ENCODE results near the gene EFEMP1.

Gene EFEMP1

DNA sequence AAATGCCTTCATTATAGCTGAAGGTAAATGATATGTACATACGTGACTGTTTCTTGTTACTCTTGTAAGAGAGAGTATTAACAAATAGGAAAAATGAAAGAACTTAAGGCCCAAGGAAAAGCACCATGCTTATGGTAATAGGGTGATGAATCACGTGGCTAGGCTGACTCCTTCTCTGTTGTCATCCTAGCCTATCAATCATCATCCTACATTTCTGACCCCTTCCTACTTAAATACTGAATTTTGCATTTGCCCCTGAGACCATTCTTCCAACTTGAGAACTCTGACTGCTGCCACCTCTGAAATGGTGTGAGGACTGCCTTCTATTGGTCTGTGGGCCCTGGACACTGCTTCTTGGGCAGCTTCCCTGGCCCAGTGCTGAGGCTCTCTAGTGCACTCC is 28.9 kb downstream of the EFEMP1 start:
- FAIRE-seq: no peak

DNA sequence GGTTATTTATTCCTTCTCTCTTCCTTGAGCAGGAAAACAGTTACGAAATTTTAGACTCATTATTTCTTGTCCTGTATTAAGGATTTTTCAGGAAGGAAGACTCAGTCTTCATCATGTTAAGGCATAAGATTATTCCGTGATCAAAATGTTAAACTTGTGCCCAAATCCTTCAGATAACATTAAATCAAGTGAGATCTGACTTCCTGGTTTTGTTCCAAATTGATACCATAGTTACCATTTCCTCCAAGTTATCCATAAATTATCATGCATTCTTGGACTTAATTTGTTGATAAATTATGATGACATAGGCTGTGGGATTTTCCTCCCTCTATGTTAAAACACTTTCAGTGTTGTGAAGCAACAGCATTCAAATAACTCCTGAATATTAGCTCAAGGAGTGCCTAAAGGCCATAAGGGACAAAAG is 31.9 kb downstream of the EFEMP1 start:
- FAIRE-seq: no peak

DNA sequence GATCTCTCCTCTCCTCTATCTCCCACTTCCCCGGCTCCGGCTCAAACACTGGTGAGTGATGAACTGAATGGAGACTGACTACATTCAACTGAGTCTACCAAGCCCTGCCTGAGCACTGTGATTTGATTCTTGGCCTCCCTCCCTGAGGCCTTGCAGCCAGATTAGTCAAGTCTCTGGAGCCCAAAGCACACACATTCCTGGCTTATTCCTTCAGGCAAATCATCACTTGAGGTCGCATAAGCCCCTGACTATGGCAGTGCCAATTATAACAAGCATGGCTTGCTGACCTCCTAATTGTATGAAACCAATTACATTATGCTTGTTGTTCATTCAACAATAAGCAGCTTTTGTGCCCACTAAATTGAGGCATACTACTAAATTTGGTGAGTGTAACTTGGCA is 34.6 kb downstream of the EFEMP1 start:
- no peak for FAIRE-seq

GRCh38 chr2:55887901-55888624 is 35.5 kb downstream of the EFEMP1 start:
- FAIRE-seq: no peak

DNA sequence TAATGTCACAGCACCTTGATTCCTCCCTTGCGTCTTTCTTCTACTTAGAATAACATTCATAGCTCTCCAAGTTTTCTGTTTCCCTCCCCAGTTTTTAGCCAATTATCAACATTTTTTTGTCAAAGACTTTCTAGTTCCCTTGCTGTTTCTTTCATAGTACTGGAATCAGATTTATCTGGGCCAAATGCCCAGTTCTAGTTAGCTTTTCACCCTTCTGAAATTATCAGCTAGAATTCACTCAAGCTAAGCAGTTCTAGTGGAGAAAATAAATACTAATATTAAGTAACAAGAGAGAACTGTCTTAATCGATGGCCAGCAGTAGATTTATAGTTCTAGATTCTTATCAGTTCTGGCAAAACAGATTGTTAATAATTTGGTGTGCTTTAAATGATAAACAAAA is 36.2 kb downstream of the EFEMP1 start:
- no peak for FAIRE-seq

DNA sequence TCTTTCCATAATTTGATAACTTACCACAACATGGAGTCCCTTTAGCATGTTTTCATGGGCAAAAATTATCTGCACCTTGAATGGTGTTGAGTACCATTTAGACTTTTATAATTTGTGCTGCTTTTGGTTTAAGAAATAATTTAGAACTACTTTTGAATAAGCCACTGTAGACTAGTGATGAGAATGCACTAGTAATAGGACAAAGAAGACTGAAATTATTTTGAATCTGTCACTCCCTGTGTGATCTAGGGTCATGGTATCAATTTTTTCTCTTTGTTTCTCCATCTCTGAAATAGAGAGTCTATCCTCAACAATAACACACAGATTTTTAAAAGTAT is 37.7 kb downstream of the EFEMP1 start:
- FAIRE-seq: no peak

DNA sequence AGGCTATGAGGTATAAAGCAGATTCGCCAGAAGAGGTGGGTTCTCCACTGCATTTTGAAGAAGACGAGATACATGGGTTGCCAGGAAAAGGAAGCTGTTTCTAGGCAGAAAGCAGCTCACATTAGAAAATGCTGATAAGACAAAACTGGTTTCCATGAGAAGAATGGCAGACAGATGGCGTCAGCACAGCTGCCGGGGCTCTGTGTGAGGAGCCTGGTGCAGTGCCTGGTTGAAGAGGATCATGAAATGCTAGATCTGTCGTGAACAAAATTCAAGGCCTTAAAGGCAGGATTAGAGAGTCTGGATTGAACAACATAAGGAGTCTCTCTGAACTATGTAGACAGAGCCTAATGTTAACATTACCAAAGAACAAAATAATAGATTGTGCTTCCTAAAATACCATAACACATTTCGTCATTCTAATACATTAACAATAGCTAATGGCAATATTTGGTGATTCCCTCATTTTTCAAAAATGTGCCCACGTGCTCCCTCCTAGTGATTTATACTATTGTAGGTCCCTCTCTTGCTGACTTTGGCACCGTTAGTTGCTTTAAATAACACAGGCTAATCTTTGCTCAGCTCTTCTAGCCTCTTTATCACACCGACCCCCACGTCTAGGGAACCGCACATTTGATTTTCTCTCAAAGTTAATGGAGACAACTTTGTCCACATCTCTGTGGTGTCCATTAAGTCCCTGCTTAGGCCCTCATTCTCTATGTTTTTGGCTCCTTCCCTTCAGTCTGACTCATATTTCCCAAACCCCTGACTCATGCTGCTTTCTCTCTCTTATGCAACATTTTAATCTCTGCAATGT is 38.2 kb downstream of the EFEMP1 start:
- no peak for FAIRE-seq

DNA sequence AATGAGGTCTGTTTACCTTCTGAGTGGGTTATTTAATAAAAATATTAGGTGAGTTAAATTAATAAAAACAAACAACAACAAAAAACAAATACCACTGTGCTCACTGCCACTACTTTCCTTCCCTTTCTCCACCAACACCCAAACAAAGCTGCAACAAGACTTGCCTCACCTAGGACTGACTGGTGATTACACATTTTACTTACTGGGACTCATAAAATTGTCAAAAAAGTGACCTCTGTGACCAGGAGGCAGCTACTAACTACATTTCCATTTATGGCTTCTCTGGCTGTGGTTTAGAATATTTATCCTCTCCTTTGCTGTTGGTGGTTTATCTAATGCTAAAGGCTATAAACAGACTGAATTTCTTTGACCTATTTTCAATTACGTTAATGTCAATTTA is 39.8 kb downstream of the EFEMP1 start:
- FAIRE-seq: no peak

DNA sequence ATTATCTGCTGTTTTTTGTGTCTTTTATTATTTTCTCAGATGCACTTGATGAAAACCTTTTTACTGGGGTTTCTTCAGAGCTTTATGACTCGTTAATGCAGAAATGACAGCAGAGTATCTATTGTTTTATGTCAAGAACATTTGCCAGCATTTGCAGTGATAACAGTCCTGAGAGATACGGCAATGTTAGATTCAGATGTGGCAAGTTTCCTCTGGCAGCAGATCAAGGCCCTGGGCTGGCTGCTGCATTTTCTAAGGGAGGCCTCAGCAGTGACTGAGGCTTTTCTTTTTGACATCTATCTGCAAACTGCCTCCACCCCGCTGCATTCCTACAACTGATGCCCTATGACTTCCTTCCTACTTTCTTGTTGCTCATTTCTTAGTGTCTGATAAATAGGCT is 40.2 kb downstream of the EFEMP1 start:
- FAIRE-seq: no peak

DNA sequence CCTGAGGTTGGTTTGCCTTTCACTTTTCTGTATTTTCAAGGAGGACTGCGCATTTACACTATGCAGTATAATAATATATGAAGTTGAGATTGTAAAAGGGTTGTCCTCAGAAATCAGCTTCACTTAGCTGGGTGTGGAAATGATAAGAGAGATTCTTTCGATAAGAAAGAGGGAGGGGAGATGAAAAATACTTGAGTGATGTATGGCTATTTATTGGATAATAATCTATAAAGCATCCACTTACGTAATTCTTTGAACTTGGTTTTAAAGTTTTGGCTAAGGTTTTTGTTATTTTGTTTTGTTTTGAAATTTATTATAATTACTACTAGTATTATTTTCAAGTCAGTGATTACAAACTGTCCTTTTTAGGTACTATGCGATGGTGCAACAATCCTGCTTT is 40.6 kb downstream of the EFEMP1 start:
- no peak for FAIRE-seq

DNA sequence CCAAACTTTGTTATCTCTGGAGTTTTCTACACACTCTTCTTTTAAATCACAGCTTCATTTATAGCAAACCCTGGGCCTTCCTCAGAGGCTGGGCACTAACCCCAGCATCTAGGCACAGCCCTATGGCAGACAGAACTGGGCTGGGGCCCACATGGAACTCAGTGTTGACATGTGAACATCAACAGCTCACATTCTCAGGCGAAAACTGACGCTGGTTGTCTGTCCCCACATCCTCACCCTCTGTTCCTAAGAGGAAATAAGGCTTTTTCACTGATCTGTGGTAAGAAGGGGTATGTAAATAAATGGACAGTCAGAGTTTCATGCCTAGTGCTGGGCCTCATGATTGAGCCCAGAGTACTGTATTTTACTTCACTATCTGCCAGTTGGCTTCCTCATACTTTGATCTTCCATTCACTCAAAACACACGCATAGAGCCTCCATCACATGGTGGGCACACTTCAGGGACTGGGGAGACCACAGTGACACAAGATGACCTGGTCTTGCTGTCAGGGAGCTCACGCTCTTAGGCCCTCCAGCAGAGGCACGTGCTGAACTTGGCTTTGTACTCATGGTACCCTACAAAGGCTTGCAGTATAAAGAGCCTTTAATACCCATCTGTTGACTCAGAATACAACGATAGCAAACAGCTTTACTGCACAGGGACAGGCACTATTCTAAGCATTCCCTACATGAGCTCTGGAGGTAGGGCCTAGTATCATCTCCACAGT is 43.0 kb downstream of the EFEMP1 start:
- FAIRE-seq: no peak

- no peak for FAIRE-seq
Measured at GRCh38 chr2:55879976-55880375, 43.6 kb downstream of the EFEMP1 start.

GRCh38 chr2:55877087-55877436 is 46.5 kb downstream of the EFEMP1 start:
- no peak for FAIRE-seq

GRCh38 chr2:55876429-55877086 is 47.0 kb downstream of the EFEMP1 start:
- no peak for FAIRE-seq

- FAIRE-seq: no peak
Measured at GRCh38 chr2:55875434-55876135, 48.0 kb downstream of the EFEMP1 start.

GRCh38 chr2:55874338-55874737 is 49.2 kb downstream of the EFEMP1 start:
- no peak for FAIRE-seq

DNA sequence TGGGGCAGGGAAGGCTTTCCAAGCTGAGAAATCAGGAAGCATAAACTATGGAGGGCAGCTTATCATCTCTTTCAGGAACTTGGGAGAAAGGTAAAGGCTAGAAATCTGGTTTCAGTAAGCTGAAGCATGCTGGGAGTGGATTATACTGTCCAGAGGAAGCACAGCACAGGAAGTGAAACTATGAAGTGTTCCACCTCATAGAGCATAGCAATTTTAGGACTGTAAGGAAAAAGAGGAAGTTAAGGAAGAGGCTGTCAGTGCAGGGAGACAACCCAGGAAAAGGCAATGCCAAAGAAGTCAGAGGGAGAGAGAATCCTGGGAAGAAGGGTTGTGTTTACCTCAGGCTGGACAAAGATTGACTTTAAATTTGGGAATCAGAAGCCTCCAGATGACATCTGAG is 51.9 kb downstream of the EFEMP1 start:
- no peak for FAIRE-seq

- no peak for FAIRE-seq
Measured at GRCh38 chr2:55869637-55870325, 53.8 kb downstream of the EFEMP1 start.

GRCh38 chr2:55865096-55865835 is 58.3 kb downstream of the EFEMP1 start:
- no peak for FAIRE-seq

DNA sequence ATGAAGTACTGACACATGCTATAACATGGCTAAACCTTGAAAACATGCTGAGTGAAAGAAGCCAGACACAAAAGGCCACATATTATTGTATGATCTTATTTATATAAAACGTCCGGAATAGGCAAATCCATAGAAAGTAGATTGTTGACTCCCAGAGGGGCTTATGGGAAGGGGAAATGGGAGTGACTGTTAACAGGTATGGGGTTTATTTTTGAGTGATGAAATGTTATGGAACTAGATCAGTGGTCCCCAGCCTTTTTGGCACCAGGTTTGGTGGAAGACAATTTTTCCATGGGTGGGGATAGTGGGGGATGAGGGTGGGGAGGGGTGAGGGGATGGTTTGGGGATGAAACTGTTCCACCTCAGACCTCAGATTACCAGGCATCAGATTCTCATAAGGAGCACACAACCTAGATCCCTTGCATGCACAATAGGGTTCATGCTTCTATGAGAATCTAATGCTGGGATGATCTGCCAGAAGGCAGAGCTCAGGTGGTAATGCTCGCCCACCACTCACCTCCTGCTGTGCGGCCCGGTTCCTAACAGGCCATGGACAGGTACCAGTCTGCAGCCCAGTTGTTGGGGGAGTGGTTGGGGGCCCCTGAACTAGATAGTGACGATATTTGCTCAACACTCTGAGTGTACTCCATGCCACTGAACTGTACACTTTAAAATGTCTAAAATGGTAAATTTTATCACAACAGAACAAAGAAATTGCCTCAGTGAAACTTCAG is 59.1 kb downstream of the EFEMP1 start:
- FAIRE-seq: no peak

Measured in TTC549 (cell line).